Measurements from ENCODE around the gene RSRC1.
"Not testable (repeated sequence)": the region's sequence is repeated elsewhere in the genome, so short reads cannot be mapped to it uniquely, and the experiment has no call there.

The RSRC1 gene

DNA sequence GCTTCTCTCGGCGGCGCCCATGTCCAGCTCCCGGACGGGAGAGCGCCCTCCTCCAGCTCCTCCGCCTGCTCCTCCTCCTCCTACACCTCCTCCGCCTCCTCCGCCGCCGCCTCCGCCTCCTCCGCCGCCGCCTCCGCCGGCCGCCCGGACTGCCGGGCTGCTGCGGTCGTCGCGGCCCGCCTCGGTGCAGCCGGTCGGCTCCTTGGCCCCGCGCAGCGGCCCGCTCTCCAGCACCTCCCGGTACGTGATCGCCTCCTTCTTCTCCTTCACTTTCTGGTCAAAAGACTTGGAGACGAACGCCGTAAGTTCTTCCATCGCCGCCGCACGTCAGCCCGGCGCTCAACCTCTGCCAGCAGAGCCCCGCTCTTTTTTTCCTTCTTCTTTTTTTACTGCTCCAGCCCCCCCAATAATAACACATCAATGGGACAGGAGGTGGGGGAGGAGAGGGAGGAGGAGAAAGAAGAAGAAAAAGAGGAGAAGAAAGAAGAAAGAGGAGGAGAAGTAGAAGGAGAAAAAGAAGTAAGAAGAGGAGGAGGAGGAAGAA, 4.1 kb upstream of the RSRC1 start:
- no peak for DNase-seq (ENCODE audit: insufficient read length, low spot score)
- FAIRE-seq, result no peak
- TF ChIP-seq PAX5 (IDR thresholded peaks at IDR 0.05; ENCODE audit: insufficient read depth, low read length, severe bottlenecking), result no peak

DNA sequence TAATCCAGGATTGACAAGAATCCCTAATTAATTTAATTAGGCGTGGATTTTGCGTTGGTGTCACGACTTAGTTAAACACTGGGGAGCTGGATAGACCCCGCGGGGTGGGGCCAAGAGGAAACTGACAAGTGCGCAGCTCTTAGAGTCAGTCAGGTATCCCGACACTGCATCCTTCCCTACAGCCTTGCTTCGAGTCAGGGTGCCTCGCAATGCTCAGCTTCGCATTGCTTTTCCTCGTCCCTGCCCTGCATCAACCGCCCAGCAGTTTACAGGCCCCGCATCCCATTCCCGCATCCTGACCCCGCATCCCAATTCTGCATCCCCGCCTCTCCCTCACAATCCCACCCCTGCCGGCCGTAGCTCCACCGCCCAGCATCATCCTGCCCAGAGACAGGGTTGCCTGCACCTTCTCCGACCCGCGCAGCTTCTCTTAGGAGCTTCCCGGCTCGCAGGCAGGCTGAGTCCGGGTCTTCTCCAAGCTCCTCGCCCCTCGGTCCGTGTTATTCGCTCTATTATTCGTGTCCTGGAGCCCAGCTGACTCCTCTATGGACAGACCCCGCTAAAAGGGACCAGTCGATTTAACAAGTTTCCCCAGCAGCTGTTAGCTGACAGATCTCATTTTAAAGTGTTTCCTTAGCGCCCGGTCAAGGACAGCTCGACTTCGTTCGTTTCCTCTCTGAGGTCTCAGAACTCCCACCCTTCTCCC, 3.0 kb upstream of the RSRC1 start:
- DNase-seq (ENCODE audit: insufficient read length, low spot score) (no peak), FAIRE-seq (no peak)
- TF ChIP-seq POLR2AphosphoS5 (IDR thresholded peaks at IDR 0.05; ENCODE audit: low read depth, low read length) (no peak), SPI1 (IDR thresholded peaks at IDR 0.05; ENCODE audit: low read depth, low read length) (no peak), POU2F2 (IDR thresholded peaks at IDR 0.05; ENCODE audit: low read depth, low read length) (no peak), TAF1 (IDR thresholded peaks at IDR 0.05; ENCODE audit: low read depth, low read length) (no peak), POLR2A (IDR thresholded peaks at IDR 0.05; ENCODE audit: low read depth, low read length) (no peak), PAX5 (IDR thresholded peaks at IDR 0.05; ENCODE audit: insufficient read depth, low read length, severe bottlenecking) (no peak)

- TF ChIP-seq POLR2A (IDR thresholded peaks at IDR 0.05; ENCODE audit: low read depth, low read length) (no peak), PAX5 (IDR thresholded peaks at IDR 0.05; ENCODE audit: insufficient read depth, low read length, severe bottlenecking) (no peak), SPI1 (IDR thresholded peaks at IDR 0.05; ENCODE audit: low read depth, low read length) (no peak), POLR2AphosphoS5 (IDR thresholded peaks at IDR 0.05; ENCODE audit: low read depth, low read length) (no peak), POU2F2 (IDR thresholded peaks at IDR 0.05; ENCODE audit: low read depth, low read length) (no peak), TAF1 (IDR thresholded peaks at IDR 0.05; ENCODE audit: low read depth, low read length) (no peak)
- FAIRE-seq (no peak), DNase-seq (ENCODE audit: insufficient read length, low spot score) (no peak)
Observed at GRCh38 chr3:158107605-158108444, 2.1 kb upstream of the RSRC1 start.

DNA sequence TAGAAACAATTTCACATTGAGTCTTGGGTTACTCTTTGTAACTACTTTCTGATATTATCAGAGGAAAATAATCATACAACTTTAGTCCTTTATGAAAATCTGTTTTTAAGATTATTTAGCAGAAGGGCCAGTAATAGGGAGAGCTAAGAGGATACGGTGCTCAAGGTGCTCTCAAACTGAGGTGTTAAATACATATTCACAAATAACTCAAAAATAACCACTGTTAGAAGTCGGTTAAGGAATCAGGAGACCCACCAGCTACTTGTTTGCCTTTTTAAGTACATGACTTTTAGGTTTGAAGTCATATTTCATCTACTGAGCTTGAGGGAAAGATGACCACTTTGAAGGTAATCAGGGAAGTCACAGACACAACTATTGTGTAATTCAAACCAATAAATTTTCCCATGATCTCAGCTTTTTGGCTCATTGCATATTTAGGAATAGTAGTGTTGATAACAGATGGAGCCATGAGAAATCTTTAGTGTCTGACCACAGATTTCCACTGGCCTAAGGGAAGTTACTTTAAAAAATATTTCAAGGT, 1.4 kb upstream of the RSRC1 start:
- FAIRE-seq, result no peak
- no peak for TF ChIP-seq PAX5 (IDR thresholded peaks at IDR 0.05; ENCODE audit: insufficient read depth, low read length, severe bottlenecking)
- no peak for TF ChIP-seq POLR2AphosphoS5 (IDR thresholded peaks at IDR 0.05; ENCODE audit: low read depth, low read length)
- no peak for TF ChIP-seq POU2F2 (IDR thresholded peaks at IDR 0.05; ENCODE audit: low read depth, low read length)
- no peak for TF ChIP-seq SPI1 (IDR thresholded peaks at IDR 0.05; ENCODE audit: low read depth, low read length)
- no peak for TF ChIP-seq POLR2A (IDR thresholded peaks at IDR 0.05; ENCODE audit: low read depth, low read length)
- no peak for TF ChIP-seq TAF1 (IDR thresholded peaks at IDR 0.05; ENCODE audit: low read depth, low read length)
- DNase-seq (ENCODE audit: insufficient read length, low spot score), result no peak

- DNase-seq (ENCODE audit: insufficient read length, low spot score), result no peak
Observed at GRCh38 chr3:158109295-158109803, 540 bp upstream of the RSRC1 start.

DNA sequence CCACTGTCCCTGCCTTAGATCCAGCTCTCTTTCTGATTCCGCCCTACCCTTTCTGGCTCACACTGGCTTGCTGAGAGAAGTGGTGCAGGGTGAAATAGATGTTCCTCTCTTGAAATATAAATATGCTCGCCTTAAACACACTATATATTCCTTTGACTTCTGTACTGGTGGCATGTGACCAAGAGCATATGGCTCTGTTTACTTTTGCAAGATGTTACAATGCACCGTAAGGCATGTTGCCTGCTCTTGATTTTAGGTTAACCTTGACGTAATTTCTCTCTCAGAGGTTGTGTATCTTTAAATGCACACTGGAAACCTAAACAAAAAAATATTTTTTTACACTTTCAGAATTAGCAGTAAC, 749 bp downstream of the RSRC1 start:
- peak; percentile 47 for FAIRE-seq
- no peak for DNase-seq (ENCODE audit: insufficient read length, low spot score)
- TF ChIP-seq POLR2AphosphoS5 (IDR thresholded peaks at IDR 0.05; ENCODE audit: low read depth, low read length) (no peak), POU2F2 (IDR thresholded peaks at IDR 0.05; ENCODE audit: low read depth, low read length) (no peak), POLR2A (IDR thresholded peaks at IDR 0.05; ENCODE audit: low read depth, low read length) (no peak), SPI1 (IDR thresholded peaks at IDR 0.05; ENCODE audit: low read depth, low read length) (no peak), PAX5 (IDR thresholded peaks at IDR 0.05; ENCODE audit: insufficient read depth, low read length, severe bottlenecking) (no peak), TAF1 (IDR thresholded peaks at IDR 0.05; ENCODE audit: low read depth, low read length) (no peak)

More at GRCh38 chr3:158109295-158109803, 540 bp upstream of the RSRC1 start:
- no peak for TF ChIP-seq PAX5 (IDR thresholded peaks at IDR 0.05; ENCODE audit: insufficient read depth, low read length, severe bottlenecking)
- no peak for TF ChIP-seq POLR2AphosphoS5 (IDR thresholded peaks at IDR 0.05; ENCODE audit: low read depth, low read length)
- TF ChIP-seq TAF1 (IDR thresholded peaks at IDR 0.05; ENCODE audit: low read depth, low read length), result no peak
- TF ChIP-seq POLR2A (IDR thresholded peaks at IDR 0.05; ENCODE audit: low read depth, low read length), result no peak
- FAIRE-seq, result no peak

DNA sequence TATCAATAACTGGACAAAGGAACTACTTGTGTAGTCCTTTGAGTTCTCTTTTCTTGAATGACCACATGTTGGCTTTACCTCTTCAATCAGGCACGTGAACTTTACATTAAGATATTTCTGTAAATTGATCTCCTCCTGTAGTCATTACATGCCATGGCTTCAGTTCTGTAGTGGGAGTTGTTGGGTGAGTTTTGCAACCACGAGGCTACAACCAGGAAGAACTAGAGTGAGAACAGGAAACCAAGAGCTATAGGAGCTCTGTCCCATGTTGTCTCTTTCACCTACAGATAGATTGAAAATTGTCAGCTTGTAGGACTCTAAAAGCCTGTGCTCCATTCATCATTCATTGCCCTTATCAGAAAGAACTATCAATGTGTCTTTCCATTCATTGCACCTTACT, 2.0 kb downstream of the RSRC1 start:
- TF ChIP-seq POU2F2 (IDR thresholded peaks at IDR 0.05; ENCODE audit: low read depth, low read length), result no peak
- no peak for TF ChIP-seq PAX5 (IDR thresholded peaks at IDR 0.05; ENCODE audit: insufficient read depth, low read length, severe bottlenecking)
- TF ChIP-seq SPI1 (IDR thresholded peaks at IDR 0.05; ENCODE audit: low read depth, low read length), result no peak
- no peak for TF ChIP-seq POLR2AphosphoS5 (IDR thresholded peaks at IDR 0.05; ENCODE audit: low read depth, low read length)
- TF ChIP-seq POLR2A (IDR thresholded peaks at IDR 0.05; ENCODE audit: low read depth, low read length), result no peak
- TF ChIP-seq TAF1 (IDR thresholded peaks at IDR 0.05; ENCODE audit: low read depth, low read length), result no peak
- DNase-seq (ENCODE audit: insufficient read length, low spot score) (no peak), FAIRE-seq (no peak)

GRCh38 chr3:158113595-158113994, 3.7 kb downstream of the RSRC1 start:
- FAIRE-seq; DNase-seq (ENCODE audit: insufficient read length, low spot score): not testable (repeated sequence)

- FAIRE-seq (no peak), DNase-seq (ENCODE audit: insufficient read length, low spot score) (no peak)
- TF ChIP-seq PAX5 (IDR thresholded peaks at IDR 0.05; ENCODE audit: insufficient read depth, low read length, severe bottlenecking) (no peak), TAF1 (IDR thresholded peaks at IDR 0.05; ENCODE audit: low read depth, low read length) (no peak)
Observed at GRCh38 chr3:158120330-158120729, 10.4 kb downstream of the RSRC1 start.

DNA sequence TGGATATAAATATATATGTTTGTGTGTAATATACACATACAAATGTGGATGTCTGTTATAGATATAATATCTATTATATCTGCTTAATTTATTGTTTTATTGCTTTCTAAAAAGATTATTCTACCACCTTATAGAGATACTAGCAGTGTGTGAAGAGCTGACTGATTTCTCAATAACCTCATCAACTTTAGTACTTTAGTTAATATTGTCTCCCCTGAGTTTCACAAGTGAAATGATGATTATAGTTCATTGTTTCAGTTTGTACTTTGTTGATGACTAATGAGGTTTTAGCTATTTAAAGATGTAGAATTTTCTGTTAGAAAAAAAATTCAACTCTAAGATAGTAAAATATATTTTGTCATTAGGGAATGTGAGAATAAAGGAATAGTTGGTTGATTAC, 11.4 kb downstream of the RSRC1 start:
- FAIRE-seq (no peak), DNase-seq (ENCODE audit: insufficient read length, low spot score) (no peak)
- TF ChIP-seq POLR2AphosphoS5 (IDR thresholded peaks at IDR 0.05; ENCODE audit: low read depth, low read length) (no peak), TAF1 (IDR thresholded peaks at IDR 0.05; ENCODE audit: low read depth, low read length) (no peak), SPI1 (IDR thresholded peaks at IDR 0.05; ENCODE audit: low read depth, low read length) (no peak), POU2F2 (IDR thresholded peaks at IDR 0.05; ENCODE audit: low read depth, low read length) (no peak), PAX5 (IDR thresholded peaks at IDR 0.05; ENCODE audit: insufficient read depth, low read length, severe bottlenecking) (no peak), POLR2A (IDR thresholded peaks at IDR 0.05; ENCODE audit: low read depth, low read length) (no peak)

GRCh38 chr3:158122721-158123120, 12.8 kb downstream of the RSRC1 start:
- DNase-seq (ENCODE audit: insufficient read length, low spot score); FAIRE-seq: not testable (repeated sequence)
